PFSK-1 (cell line): Measurements from ENCODE around the gene GORASP2.

Source experiments
- TAF1 ChIP-seq: IDR thresholded peaks from 2 replicates; pipeline ENCODE4 v1.6.1; 2012; ENCODE audit warnings: low read length, control low read depth, borderline replicate concordance; ENCODE audit not compliant: insufficient read depth
- TF ChIP-seq, protein P1 (sequence below), 2 experiments: IDR thresholded peaks; 2 replicates each; pipeline versions ENCODE4 v1.6.1 to v1.8.0; 2011 to 2012; ENCODE audit warnings: low read depth in 2 of 2, low read length in 2 of 2, control low read depth in 1 of 2, inconsistent platforms in 1 of 2, mild to moderate bottlenecking in 1 of 2, moderate library complexity in 1 of 2; ENCODE audit not compliant: insufficient read depth in 1 of 2

DNA sequence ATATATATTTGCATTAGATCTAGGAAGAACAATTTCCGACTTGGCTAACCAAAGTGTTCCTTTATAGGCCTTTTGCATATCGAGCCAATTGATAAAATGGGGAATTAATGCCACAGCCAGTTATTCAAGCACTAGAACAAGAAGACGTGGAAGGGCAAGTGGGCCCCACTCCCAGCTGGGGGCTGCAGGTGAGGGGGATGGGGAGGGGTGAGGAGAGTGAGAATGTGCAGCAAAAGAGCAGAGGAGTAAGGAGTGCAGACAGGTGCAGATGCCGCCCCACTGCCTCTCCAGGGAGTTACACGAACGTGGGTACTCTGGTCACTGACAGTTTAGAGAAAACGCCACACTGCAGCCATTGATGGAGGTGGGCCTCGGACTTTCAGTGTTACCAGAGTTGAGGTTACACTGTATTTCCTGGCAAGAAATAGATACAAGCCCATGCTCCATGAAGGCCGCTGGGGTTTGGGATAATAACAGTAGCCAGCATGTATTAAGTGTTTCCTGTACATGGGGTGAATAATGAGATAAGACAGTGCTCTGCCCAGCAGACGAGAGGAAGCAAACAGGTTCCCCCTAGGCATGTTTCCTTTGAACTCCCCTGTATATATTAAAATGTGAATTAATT is 40.9 kb downstream of the GORASP2 start:
- TF ChIP-seq, protein P1, sequence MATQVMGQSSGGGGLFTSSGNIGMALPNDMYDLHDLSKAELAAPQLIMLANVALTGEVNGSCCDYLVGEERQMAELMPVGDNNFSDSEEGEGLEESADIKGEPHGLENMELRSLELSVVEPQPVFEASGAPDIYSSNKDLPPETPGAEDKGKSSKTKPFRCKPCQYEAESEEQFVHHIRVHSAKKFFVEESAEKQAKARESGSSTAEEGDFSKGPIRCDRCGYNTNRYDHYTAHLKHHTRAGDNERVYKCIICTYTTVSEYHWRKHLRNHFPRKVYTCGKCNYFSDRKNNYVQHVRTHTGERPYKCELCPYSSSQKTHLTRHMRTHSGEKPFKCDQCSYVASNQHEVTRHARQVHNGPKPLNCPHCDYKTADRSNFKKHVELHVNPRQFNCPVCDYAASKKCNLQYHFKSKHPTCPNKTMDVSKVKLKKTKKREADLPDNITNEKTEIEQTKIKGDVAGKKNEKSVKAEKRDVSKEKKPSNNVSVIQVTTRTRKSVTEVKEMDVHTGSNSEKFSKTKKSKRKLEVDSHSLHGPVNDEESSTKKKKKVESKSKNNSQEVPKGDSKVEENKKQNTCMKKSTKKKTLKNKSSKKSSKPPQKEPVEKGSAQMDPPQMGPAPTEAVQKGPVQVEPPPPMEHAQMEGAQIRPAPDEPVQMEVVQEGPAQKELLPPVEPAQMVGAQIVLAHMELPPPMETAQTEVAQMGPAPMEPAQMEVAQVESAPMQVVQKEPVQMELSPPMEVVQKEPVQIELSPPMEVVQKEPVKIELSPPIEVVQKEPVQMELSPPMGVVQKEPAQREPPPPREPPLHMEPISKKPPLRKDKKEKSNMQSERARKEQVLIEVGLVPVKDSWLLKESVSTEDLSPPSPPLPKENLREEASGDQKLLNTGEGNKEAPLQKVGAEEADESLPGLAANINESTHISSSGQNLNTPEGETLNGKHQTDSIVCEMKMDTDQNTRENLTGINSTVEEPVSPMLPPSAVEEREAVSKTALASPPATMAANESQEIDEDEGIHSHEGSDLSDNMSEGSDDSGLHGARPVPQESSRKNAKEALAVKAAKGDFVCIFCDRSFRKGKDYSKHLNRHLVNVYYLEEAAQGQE (IDR thresholded peaks at IDR 0.05; ENCODE audit: insufficient read depth in 1 of 2, low read depth in 2 of 2, low read length in 2 of 2): no peak
- TF ChIP-seq TAF1: no peak
